Activated CD8-positive, alpha-beta T cell treated with anti-CD3 and anti-CD28 coated beads for 36 hours (primary cell): ENCODE measurements around the gene PLAC1. TPM values are rescaled to one million over a fixed set of nuclear protein-coding genes. Genes with fewer than 3 reads are reported as not detected.

ENCODE experiments used
- ATAC-seq: fragments of 200-7000 bp; cut with Tn5 transposase; one replicate; pipeline ENCODE4 v1.10.0; 2021; ENCODE audit warnings: mild to moderate bottlenecking, moderate library complexity
- CTCF ChIA-PET: fragments of 350-600 bp; sonication (Branson Sonifier 250); formaldehyde crosslinking; loops from one replicate; lab custom pipeline; 2021; ENCODE audit warnings: antibody characterized with exemption; lab: Charles Lee
- POLR2A ChIA-PET: fragments of 350-600 bp; sonication (Branson Sonifier 250); formaldehyde crosslinking; loops from one replicate; lab custom pipeline; 2021; ENCODE audit warnings: antibody characterized with exemption; lab: Charles Lee
- DNase-seq: peaks from one replicate; pipeline ENCODE4 v3.0.0-alpha.2; 2020
- H3K27ac Mint-ChIP-seq: one replicate; pipeline ENCODE4 v1.8.0; 2021; ENCODE audit warnings: mild to moderate bottlenecking, mixed read lengths
- H3K27me3 Mint-ChIP-seq: one replicate; pipeline ENCODE4 v1.8.0; 2021; ENCODE audit warnings: mixed read lengths
- H3K36me3 Mint-ChIP-seq: one replicate; pipeline ENCODE4 v1.8.0; 2021; ENCODE audit warnings: low read depth, mixed read lengths
- H3K4me1 Mint-ChIP-seq: one replicate; pipeline ENCODE4 v1.8.0; 2021; ENCODE audit warnings: low read depth, mixed read lengths
- H3K4me3 Mint-ChIP-seq: one replicate; pipeline ENCODE4 v1.8.0; 2021; ENCODE audit warnings: mild to moderate bottlenecking, moderate library complexity, mixed read lengths
- H3K9me3 Mint-ChIP-seq: one replicate; pipeline ENCODE4 v1.8.0; 2021; ENCODE audit warnings: mixed read lengths
- CTCF ChIP-seq: fragments of 200-600 bp; IDR thresholded peaks from one replicate; pipeline ENCODE4 v1.8.0; 2022; ENCODE audit warnings: antibody characterized with exemption, mild to moderate bottlenecking
- intact Hi-C: fragments of 100-400 bp; cut with micrococcal nuclease; formaldehyde crosslinking; loops from one replicate; pipeline ENCODE4 v1.10.0; 2022
- total RNA-seq, 2 experiments: library from RNA; stranded (reverse); gene quantifications; one replicate each; pipeline ENCODE4 v1.2.3, GENCODE V29; 2021

The PLAC1 gene
- total RNA-seq, 2 experiments from 2014 or later = not detected

- ATAC-seq = no peak
- CTCF ChIA-PET = no interaction called here
- H3K27me3 Mint-ChIP-seq = no peaks in the 10 kb centered on the region
These were observed 21.4 kb upstream of the PLAC1 start for GRCh38 chrX:134679644-134680043.

GRCh38 chrX:134679221-134679620 lies 20.9 kb upstream of the PLAC1 start:
- TF ChIP-seq CTCF = no peak
- ChIA-PET POLR2A (no interaction called here), CTCF (no interaction called here)
- Mint-ChIP-seq H3K9me3 (no peaks in the 10 kb centered on the region), H3K4me3 (no peak overlapping the region), H3K36me3 (no peaks in the 10 kb centered on the region), H3K27me3 (no peaks in the 10 kb centered on the region), H3K4me1 (no peaks in the 10 kb centered on the region), H3K27ac (no peak overlapping the region)
- ATAC-seq (no peak), DNase-seq (no peak)
- intact Hi-C loops = no loop called here

More at GRCh38 chrX:134679644-134680043, 21.4 kb upstream of the PLAC1 start:
- no peak overlapping the region for H3K27ac Mint-ChIP-seq
- H3K36me3 Mint-ChIP-seq = no peaks in the 10 kb centered on the region
- H3K4me3 Mint-ChIP-seq = no peak overlapping the region
- no peaks in the 10 kb centered on the region for H3K9me3 Mint-ChIP-seq
- intact Hi-C loops = no loop called here
- TF ChIP-seq CTCF = no peak
- no peaks in the 10 kb centered on the region for H3K4me1 Mint-ChIP-seq
- DNase-seq = no peak
- POLR2A ChIA-PET = no interaction called here

- ChIA-PET CTCF (no interaction called here), POLR2A (no interaction called here)
- TF ChIP-seq CTCF = no peak
- no peaks in the 10 kb centered on the region for H3K9me3 Mint-ChIP-seq
- no peaks in the 10 kb centered on the region for H3K4me1 Mint-ChIP-seq
- DNase-seq (no peak), ATAC-seq (no peak)
- no peaks in the 10 kb centered on the region for H3K36me3 Mint-ChIP-seq
- H3K4me3 Mint-ChIP-seq = no peak overlapping the region
- H3K27me3 Mint-ChIP-seq = no peaks in the 10 kb centered on the region
- no peak overlapping the region for H3K27ac Mint-ChIP-seq
- intact Hi-C loops = no loop called here
These were observed 19.1 kb upstream of the PLAC1 start for GRCh38 chrX:134677332-134677731.

- Mint-ChIP-seq H3K9me3 (peaks cover 2% of the 10 kb centered on the region), H3K4me1 (peaks cover 2% of the 10 kb centered on the region), H3K27me3 (no peaks in the 10 kb centered on the region), H3K36me3 (no peaks in the 10 kb centered on the region), H3K4me3 (no peak overlapping the region), H3K27ac (no peak overlapping the region)
- DNase-seq (no peak), ATAC-seq (no peak)
- ChIA-PET CTCF (no interaction called here), POLR2A (interaction anchor here (0.6 kb wide), 1 partner anchor 15 kb away, joined by 3 read pairs; no protein-coding TSS in a partner anchor)
- intact Hi-C loops = no loop called here
- TF ChIP-seq CTCF = no peak
These were observed 18.2 kb upstream of the PLAC1 start for GRCh38 chrX:134676436-134676835.

GRCh38 chrX:134673123-134673522 lies 14.9 kb upstream of the PLAC1 start:
- TF ChIP-seq CTCF = no peak
- ChIA-PET CTCF (no interaction called here), POLR2A (no interaction called here)
- H3K4me1 Mint-ChIP-seq = peaks cover 5% of the 10 kb centered on the region
- DNase-seq = no peak
- ATAC-seq = no peak
- H3K4me3 Mint-ChIP-seq = no peak overlapping the region
- intact Hi-C loops = no loop called here
- no peak overlapping the region for H3K27ac Mint-ChIP-seq
- H3K36me3 Mint-ChIP-seq = no peaks in the 10 kb centered on the region
- peaks cover 3% of the 10 kb centered on the region for H3K9me3 Mint-ChIP-seq
- no peaks in the 10 kb centered on the region for H3K27me3 Mint-ChIP-seq
